GM18951 (cell line): ENCODE results near the gene TRAPPC3L.

ENCODE experiments used
- POLR2A ChIP-seq: IDR thresholded peaks from 4 replicates; pipeline ENCODE4 v1.6.1; 2011; ENCODE audit warnings: mild to moderate bottlenecking; ENCODE audit not compliant: insufficient read length, insufficient read depth; ENCODE audit errors: extremely low read depth
- in situ Hi-C: fragments of 300-500 bp; cut with MboI; formaldehyde crosslinking; loops from one replicate; pipeline ENCODE4 v1.12.0; 2022; ENCODE audit warnings: low sequenced_read_pairs, mixed read lengths, inconsistent platforms; ENCODE audit not compliant: unreplicated experiment

Gene TRAPPC3L

DNA sequence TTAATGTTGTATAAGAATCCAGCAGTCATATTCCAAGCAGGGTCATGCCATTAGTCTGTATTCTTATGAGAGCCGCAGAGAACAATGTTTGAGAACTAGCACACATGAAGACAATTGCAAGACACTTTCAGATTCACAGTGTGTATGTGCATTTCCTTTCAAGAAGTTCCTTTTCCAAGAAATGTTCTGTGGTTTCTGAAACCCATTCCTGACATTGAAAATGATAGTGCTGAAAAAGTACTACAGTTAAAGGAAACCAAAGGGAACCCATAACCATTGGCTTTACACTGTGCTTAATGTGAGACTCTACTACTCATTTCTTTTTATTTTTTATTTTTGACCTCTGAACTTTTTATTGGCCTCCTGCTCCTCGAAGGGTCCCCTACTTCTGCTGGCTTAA, 88.6 kb downstream of the TRAPPC3L start:
- in situ Hi-C loops = no loop called here
- TF ChIP-seq POLR2A = no peak

- no peak for TF ChIP-seq POLR2A
- in situ Hi-C loops = no loop called here
Observed at GRCh38 chr6:116456106-116456505, 89.4 kb downstream of the TRAPPC3L start.

- TF ChIP-seq POLR2A = no peak
- in situ Hi-C loops = no loop called here
Observed at GRCh38 chr6:116452531-116452930, 93.0 kb downstream of the TRAPPC3L start.

GRCh38 chr6:116451916-116452315, 93.6 kb downstream of the TRAPPC3L start:
- in situ Hi-C loops = no loop called here
- TF ChIP-seq POLR2A = no peak

DNA sequence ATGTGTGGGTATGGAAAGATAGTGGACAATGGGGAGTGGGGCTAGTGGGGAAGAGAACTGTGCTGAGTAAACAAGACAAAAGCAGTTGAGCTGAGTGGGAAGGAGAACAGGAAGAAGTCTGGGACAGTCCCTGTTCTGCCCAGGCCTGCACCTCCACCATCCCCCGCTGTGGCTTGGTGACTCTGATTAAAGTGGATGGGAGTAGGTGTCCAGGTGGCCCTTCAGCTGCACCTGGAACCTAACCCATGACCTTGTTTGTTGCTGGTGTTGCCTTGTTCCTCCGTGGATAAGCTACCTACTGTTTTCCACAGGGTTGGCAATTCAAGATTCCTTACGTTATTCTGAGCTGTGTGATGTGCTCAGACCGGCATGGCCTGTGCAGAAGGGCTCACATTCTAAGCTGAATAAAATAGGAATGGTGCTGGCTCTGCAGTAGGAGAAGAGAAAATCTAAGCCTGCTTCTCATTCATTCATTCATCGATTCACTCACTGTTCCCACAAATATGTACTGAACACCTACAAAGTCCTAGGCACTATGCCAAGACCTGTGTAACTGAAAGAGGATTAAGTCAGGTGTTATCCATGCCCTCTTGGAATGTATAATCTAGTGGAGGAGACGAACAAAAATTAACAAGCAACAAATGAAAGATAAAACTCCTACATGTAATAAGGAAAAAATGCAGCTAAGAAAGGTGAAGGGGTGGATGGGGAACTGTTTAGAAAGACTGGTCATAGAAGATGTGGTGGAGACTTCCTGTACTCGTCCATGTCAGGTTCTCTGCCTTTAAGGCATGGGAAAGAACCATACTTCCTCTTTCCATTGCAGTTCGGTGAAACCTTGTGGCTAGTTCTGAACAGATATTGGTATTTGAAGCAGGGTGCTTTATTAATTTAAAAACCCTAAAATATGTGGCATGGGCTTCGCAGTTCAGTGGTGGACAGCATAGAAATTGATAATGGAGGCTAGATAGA, 94.4 kb downstream of the TRAPPC3L start:
- in situ Hi-C loops = no loop called here
- TF ChIP-seq POLR2A = no peak

GRCh38 chr6:116450185-116450710, 95.2 kb downstream of the TRAPPC3L start:
- in situ Hi-C loops = no loop called here
- no peak for TF ChIP-seq POLR2A

- in situ Hi-C loops = no loop called here
Observed at GRCh38 chr6:116449565-116449964, 95.9 kb downstream of the TRAPPC3L start.

DNA sequence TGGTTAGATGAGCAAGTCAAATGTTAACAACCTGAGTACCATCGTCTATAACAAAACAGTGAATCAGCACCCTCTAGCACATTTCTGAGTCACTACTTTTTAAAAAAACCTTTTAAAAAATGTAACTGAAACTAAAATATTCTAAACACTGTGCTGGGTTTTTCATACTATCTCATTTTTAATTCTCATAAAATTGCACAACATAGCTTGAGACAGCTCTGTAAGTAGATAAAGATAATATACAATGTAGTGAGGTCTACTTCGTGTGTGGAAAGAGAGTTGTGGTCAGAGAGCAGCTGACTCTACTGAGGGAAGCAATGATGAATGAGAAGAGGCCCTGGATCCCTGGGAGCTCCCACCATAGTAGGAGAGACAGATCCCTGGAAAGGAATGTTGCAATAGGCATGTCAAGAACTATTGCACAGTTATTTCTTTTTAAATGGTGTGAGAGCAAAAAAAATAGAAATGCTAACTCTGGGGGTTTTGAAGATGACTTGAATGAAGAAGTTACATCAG, 97.9 kb downstream of the TRAPPC3L start:
- no peak for TF ChIP-seq POLR2A
- in situ Hi-C loops = no loop called here

More at GRCh38 chr6:116449565-116449964, 95.9 kb downstream of the TRAPPC3L start:
- TF ChIP-seq POLR2A = no peak

DNA sequence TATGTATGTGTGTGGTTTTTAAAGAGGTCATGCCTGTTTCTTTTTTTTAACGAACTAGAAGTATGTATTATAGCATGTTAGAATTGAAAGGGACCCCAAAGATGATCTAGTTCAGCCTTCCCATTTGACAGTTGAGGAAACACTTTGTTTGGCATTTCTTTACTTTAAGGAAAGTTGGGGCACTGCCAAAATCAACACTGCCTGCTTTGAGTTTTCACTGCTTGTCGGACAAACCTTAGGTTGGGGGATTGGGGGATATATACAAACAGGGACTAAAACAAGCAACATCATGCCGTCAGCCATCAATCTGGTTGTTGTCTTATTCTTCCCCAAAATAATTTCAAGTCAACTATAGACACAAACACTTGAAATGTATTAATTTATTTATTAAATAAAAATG, 98.4 kb downstream of the TRAPPC3L start:
- in situ Hi-C loops = no loop called here
- TF ChIP-seq POLR2A = no peak

DNA sequence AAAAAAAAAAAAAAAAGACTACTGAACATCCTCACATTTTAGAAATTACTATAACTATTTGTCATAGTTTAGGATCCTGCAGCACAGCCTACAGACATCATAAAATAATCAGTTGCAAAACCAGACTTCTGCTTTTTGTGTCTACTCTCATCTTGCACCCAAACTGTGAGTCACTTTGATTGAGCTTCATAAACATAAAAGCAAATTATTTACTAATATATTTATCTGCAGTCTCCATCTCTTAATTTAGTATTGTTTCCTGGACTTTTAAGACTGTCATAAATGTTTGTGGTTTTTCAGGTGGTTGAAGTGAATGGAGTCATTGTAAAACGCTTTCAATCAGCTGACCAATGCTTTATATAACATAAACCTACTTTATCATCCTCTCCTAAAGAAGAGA, 99.1 kb downstream of the TRAPPC3L start:
- in situ Hi-C loops = no loop called here
- TF ChIP-seq POLR2A = no peak

- TF ChIP-seq POLR2A = no peak
- in situ Hi-C loops = no loop called here
Observed at GRCh38 chr6:116445102-116445501, 100.4 kb downstream of the TRAPPC3L start.
